AG04450 (cell line): Measurements from ENCODE around the gene XPO1. TPM values are rescaled to one million over a fixed set of nuclear protein-coding genes. Genes with fewer than 3 reads are reported as not detected.

Source experiments
- CTCF ChIA-PET: fragments of 300-600, 350-600 bp; formaldehyde crosslinking; extraction: SDS; loops from one replicate; lab custom pipeline; 2022; ENCODE audit warnings: antibody characterized with exemption, inconsistent platforms; lab: Charles Lee
- POLR2A ChIA-PET: fragments of 350-600 bp; formaldehyde crosslinking; extraction: SDS; loops from one replicate; lab custom pipeline; 2021; ENCODE audit warnings: antibody characterized with exemption, inconsistent platforms; lab: Yijun Ruan, JAX
- DNase-seq: peaks from one replicate; pipeline ENCODE4 v3.0.0-alpha.2; 2011; ENCODE audit warnings: low read depth, low spot score
- H3K27ac ChIP-seq: one replicate; pipeline ENCODE4 v1.5.1; 2012; ENCODE audit warnings: low read depth, low read length, control low read depth
- H3K27me3 ChIP-seq: one replicate; pipeline ENCODE4 v1.6.0; 2012; ENCODE audit warnings: low read length; ENCODE audit not compliant: control insufficient read depth, insufficient read depth
- H3K4me3 ChIP-seq: 2 replicates; pipeline ENCODE4 v1.5.1; 2011; ENCODE audit warnings: mild to moderate bottlenecking, low read depth, low read length, control low read depth
- H3K9me3 ChIP-seq: 2 replicates; pipeline ENCODE4 v1.5.1; 2012; ENCODE audit warnings: low read length; ENCODE audit not compliant: control insufficient read depth, insufficient read depth
- CTCF ChIP-seq: IDR thresholded peaks from 2 replicates; pipeline ENCODE4 v1.5.1; 2011; ENCODE audit warnings: low read depth, low read length, control low read depth, inconsistent platforms
- polyA plus RNA-seq: library from polyadenylated mRNA; depleted of rRNA; stranded (reverse); fragments of >200 nt; gene quantifications from 2 replicates; pipeline ENCODE4 v1.2.3, GENCODE V29; 2011; rRNA removed

XPO1 gene
- polyA plus RNA-seq, 1 experiment = 143 TPM

GRCh38 chr2:61433606-61434005, 104.5 kb downstream of the XPO1 start:
- POLR2A ChIA-PET = no interaction called here
- Histone ChIP-seq H3K27ac (no peak overlapping the region), H3K9me3 (peaks cover 8% of the 10 kb centered on the region), H3K4me3 (no peak overlapping the region), H3K27me3 (no peaks in the 10 kb centered on the region)
- CTCF ChIA-PET = interaction anchor here (0.6 kb wide), 1 partner anchor 1117 kb away, joined by 9 read pairs; no protein-coding TSS in a partner anchor
- DNase-seq = no peak
- TF ChIP-seq CTCF = no peak

GRCh38 chr2:61432990-61433389, 105.2 kb downstream of the XPO1 start:
- Histone ChIP-seq H3K27me3 (no peaks in the 10 kb centered on the region), H3K9me3 (peaks cover 8% of the 10 kb centered on the region), H3K27ac (no peak overlapping the region), H3K4me3 (no peak overlapping the region)
- ChIA-PET CTCF (no interaction called here), POLR2A (no interaction called here)
- DNase-seq = no peak
- no peak for TF ChIP-seq CTCF

GRCh38 chr2:61431345-61431744, 106.8 kb downstream of the XPO1 start:
- Histone ChIP-seq H3K27ac (no peak overlapping the region), H3K4me3 (no peak overlapping the region), H3K27me3 (no peaks in the 10 kb centered on the region), H3K9me3 (peaks cover 6% of the 10 kb centered on the region; the same call in 1 of the 2 replicates)
- ChIA-PET POLR2A (no interaction called here), CTCF (no interaction called here)
- DNase-seq = no peak
- no peak for TF ChIP-seq CTCF

Other genes starting within 250 kb of the XPO1 start
- 73.5 and 92.3 TPM in 2 replicates for gene USP34, start 67.3 kb downstream of the XPO1 start, polyA plus RNA-seq